ENCODE measurements around the gene PLCG2. TPM values are rescaled to one million over a fixed set of nuclear protein-coding genes. Genes with fewer than 3 reads are reported as not detected.

Gene PLCG2
- total RNA-seq, 1 experiment from 2014 or later, result 14.4 TPM

- Histone ChIP-seq H3K27me3 (replicated peaks; ENCODE audit: control insufficient read depth, insufficient read depth, low read length) (no peaks in the 10 kb centered on the region), H3K36me3 (ENCODE audit: control insufficient read depth, insufficient read depth, low read length) (no peaks in the 10 kb centered on the region), H3K9me3 (no peaks in the 10 kb centered on the region), H3K4me3 (ENCODE audit: low read depth, low read length) (no peak overlapping the region), H3K4me1 (no peaks in the 10 kb centered on the region)
- POLR2A ChIA-PET, result no interaction called here
- intact Hi-C loops (cut with micrococcal nuclease; ENCODE audit: unreplicated experiment), result no loop called here
- TF ChIP-seq, protein P1, sequence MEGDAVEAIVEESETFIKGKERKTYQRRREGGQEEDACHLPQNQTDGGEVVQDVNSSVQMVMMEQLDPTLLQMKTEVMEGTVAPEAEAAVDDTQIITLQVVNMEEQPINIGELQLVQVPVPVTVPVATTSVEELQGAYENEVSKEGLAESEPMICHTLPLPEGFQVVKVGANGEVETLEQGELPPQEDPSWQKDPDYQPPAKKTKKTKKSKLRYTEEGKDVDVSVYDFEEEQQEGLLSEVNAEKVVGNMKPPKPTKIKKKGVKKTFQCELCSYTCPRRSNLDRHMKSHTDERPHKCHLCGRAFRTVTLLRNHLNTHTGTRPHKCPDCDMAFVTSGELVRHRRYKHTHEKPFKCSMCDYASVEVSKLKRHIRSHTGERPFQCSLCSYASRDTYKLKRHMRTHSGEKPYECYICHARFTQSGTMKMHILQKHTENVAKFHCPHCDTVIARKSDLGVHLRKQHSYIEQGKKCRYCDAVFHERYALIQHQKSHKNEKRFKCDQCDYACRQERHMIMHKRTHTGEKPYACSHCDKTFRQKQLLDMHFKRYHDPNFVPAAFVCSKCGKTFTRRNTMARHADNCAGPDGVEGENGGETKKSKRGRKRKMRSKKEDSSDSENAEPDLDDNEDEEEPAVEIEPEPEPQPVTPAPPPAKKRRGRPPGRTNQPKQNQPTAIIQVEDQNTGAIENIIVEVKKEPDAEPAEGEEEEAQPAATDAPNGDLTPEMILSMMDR (IDR thresholded peaks at IDR 0.05; ENCODE audit: insufficient read depth in 1 of 2, low read depth in 1 of 2, low read length in 1 of 2, severe bottlenecking in 1 of 2, unreplicated experiment in 1 of 2), result no peak
- H3K9me3 Mint-ChIP-seq (ENCODE audit: unreplicated experiment), result no peaks in the 10 kb centered on the region
- no peak for DNase-seq
- H3K4me3 Mint-ChIP-seq (ENCODE audit: unreplicated experiment), result no peak overlapping the region
- no peak overlapping the region for H3K27ac Mint-ChIP-seq (ENCODE audit: unreplicated experiment)
- CTCF ChIA-PET, result no interaction called here
- H3K27me3 Mint-ChIP-seq (ENCODE audit: insufficient read depth, unreplicated experiment), result no peaks in the 10 kb centered on the region
- no peaks in the 10 kb centered on the region for H3K36me3 Mint-ChIP-seq (ENCODE audit: insufficient read depth, unreplicated experiment)
- H3K4me1 Mint-ChIP-seq (ENCODE audit: low read depth, unreplicated experiment), result no peaks in the 10 kb centered on the region
- no TSS peak for BruUV-seq (replicated peaks)
Measured at GRCh38 chr16:81816793-81817210, 37.7 kb downstream of the PLCG2 start.

DNA sequence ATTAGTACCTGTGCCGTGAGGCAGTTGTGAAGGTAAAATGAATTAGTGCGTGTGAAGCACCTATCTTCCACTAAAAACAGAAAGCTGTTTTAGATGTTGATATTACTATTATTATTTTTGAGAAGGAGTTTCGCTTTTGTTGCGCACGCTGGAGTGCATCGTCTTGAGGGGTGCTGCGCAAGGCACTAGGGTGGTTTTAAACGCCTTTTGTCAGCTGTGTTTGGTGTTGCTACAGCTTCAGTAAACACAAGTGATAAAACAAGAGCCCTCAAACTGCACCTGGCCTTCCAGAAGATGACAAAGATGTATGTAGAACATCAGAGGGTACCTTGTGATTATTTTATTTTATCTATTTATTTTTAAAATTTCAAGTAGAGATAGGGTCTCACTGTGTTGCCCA lies 38.2 kb downstream of the PLCG2 start:
- no peaks in the 10 kb centered on the region for H3K27me3 Mint-ChIP-seq (ENCODE audit: insufficient read depth, unreplicated experiment)
- ChIA-PET POLR2A (no interaction called here), CTCF (no interaction called here)
- no peak overlapping the region for H3K4me3 Mint-ChIP-seq (ENCODE audit: unreplicated experiment)
- H3K4me1 ChIP-seq, result no peaks in the 10 kb centered on the region
- DNase-seq, result no peak
- no peaks in the 10 kb centered on the region for H3K27me3 ChIP-seq (replicated peaks; ENCODE audit: control insufficient read depth, insufficient read depth, low read length)
- H3K36me3 Mint-ChIP-seq (ENCODE audit: insufficient read depth, unreplicated experiment), result no peaks in the 10 kb centered on the region
- TF ChIP-seq, protein P1 (IDR thresholded peaks at IDR 0.05; ENCODE audit: insufficient read depth in 1 of 2, low read depth in 1 of 2, low read length in 1 of 2, severe bottlenecking in 1 of 2, unreplicated experiment in 1 of 2), result no peak
- H3K9me3 ChIP-seq, result no peaks in the 10 kb centered on the region
- H3K9me3 Mint-ChIP-seq (ENCODE audit: unreplicated experiment), result no peaks in the 10 kb centered on the region
- BruUV-seq (replicated peaks), result no TSS peak
- intact Hi-C loops (cut with micrococcal nuclease; ENCODE audit: unreplicated experiment), result no loop called here
- no peak overlapping the region for H3K27ac Mint-ChIP-seq (ENCODE audit: unreplicated experiment)
- H3K4me1 Mint-ChIP-seq (ENCODE audit: low read depth, unreplicated experiment), result no peaks in the 10 kb centered on the region
- no peak overlapping the region for H3K4me3 ChIP-seq (ENCODE audit: low read depth, low read length)
- no peaks in the 10 kb centered on the region for H3K36me3 ChIP-seq (ENCODE audit: control insufficient read depth, insufficient read depth, low read length)

DNA sequence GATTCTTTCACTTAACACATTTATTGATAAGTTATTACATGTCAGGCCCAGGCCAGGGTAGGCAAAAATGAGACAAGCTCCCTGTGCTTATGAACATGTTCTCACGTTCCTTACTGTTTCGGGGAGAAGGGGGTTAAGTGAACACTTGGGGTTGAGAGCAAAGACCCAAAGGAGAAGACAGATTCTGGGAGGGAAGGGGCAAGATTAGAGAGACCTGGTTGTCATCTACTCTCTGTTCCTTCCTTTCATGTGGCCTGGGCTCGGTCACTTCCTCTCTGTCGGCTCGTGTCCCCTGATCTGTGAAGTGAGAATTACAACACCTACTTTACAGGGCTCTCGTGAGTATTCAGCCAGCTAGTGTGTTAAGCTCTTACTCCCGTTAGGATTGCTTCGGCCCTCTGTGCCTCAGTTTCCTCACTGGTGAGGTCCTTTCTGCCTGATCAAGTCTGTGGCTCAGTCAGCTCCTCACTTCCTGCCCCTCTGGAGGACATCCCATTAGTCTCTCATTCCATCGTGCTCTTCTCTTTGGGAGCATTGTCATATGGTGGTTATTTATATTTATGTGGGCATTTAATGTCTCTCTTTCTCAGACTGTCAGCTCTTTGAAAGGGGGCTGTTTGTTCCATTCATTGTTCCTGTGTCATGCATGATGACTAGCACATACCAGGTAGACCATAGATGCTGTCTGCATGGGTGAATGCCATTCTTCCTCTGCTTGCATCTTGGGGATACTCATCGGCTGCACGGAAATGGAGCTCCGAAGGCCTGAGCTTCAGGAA lies 38.9 kb downstream of the PLCG2 start:
- intact Hi-C loops (cut with micrococcal nuclease; ENCODE audit: unreplicated experiment), result no loop called here
- TF ChIP-seq, protein P1 (IDR thresholded peaks at IDR 0.05; ENCODE audit: insufficient read depth in 1 of 2, low read depth in 1 of 2, low read length in 1 of 2, severe bottlenecking in 1 of 2, unreplicated experiment in 1 of 2), result no peak
- Histone ChIP-seq H3K9me3 (no peaks in the 10 kb centered on the region), H3K27me3 (replicated peaks; ENCODE audit: control insufficient read depth, insufficient read depth, low read length) (no peaks in the 10 kb centered on the region), H3K36me3 (ENCODE audit: control insufficient read depth, insufficient read depth, low read length) (no peaks in the 10 kb centered on the region), H3K4me3 (ENCODE audit: low read depth, low read length) (no peak overlapping the region), H3K4me1 (no peaks in the 10 kb centered on the region)
- H3K9me3 Mint-ChIP-seq (ENCODE audit: unreplicated experiment), result no peaks in the 10 kb centered on the region
- no peak for DNase-seq
- H3K27me3 Mint-ChIP-seq (ENCODE audit: insufficient read depth, unreplicated experiment), result no peaks in the 10 kb centered on the region
- CTCF ChIA-PET, result interaction anchor here (0.5 kb wide), 1 partner anchor 194 kb away, joined by 3 read pairs; no protein-coding TSS in a partner anchor
- H3K27ac Mint-ChIP-seq (ENCODE audit: unreplicated experiment), result no peak overlapping the region
- no peaks in the 10 kb centered on the region for H3K4me1 Mint-ChIP-seq (ENCODE audit: low read depth, unreplicated experiment)
- no peak overlapping the region for H3K4me3 Mint-ChIP-seq (ENCODE audit: unreplicated experiment)
- no TSS peak for BruUV-seq (replicated peaks)
- H3K36me3 Mint-ChIP-seq (ENCODE audit: insufficient read depth, unreplicated experiment), result no peaks in the 10 kb centered on the region
- POLR2A ChIA-PET, result no interaction called here

Data from Caco-2 (cell line).